Astrocyte (in vitro differentiated cells and primary cell): ENCODE data around the gene TRIM44. TPM values are rescaled to one million over a fixed set of nuclear protein-coding genes. Genes with fewer than 3 reads are reported as not detected.

Experiments used
- DNase-seq: peaks from one replicate; pipeline ENCODE4 v3.0.0-alpha.2; 2010; ENCODE audit warnings: low read depth
- FAIRE-seq: peaks from 2 replicates; lab custom pipeline; 2011; peaks lifted over from hg19 to GRCh38; lab: Jason Lieb, UNC
- H2AFZ ChIP-seq: 2 replicates; pipeline ENCODE4 v1.6.0; 2012; ENCODE audit warnings: low read depth, low read length, inconsistent platforms
- H3K27ac ChIP-seq: 2 replicates; pipeline ENCODE4 v1.5.1; 2011; ENCODE audit warnings: low read depth, low read length, inconsistent platforms
- H3K27me3 ChIP-seq: 2 replicates; pipeline ENCODE4 v1.6.0; 2011; ENCODE audit warnings: low read length, inconsistent platforms; ENCODE audit not compliant: insufficient read depth
- H3K36me3 ChIP-seq: 2 replicates; pipeline ENCODE4 v1.5.1; 2011; ENCODE audit warnings: low read length, inconsistent platforms; ENCODE audit not compliant: insufficient read depth
- H3K4me1 ChIP-seq: 2 replicates; pipeline ENCODE4 v1.5.1; 2011; ENCODE audit warnings: low read length, inconsistent platforms; ENCODE audit not compliant: insufficient read depth
- H3K4me2 ChIP-seq: 2 replicates; pipeline ENCODE4 v1.6.0; 2012; ENCODE audit warnings: low read length, inconsistent platforms
- H3K4me3 ChIP-seq: 2 replicates; pipeline ENCODE4 v1.5.1; 2011; ENCODE audit warnings: low read depth, mild to moderate bottlenecking, low read length, inconsistent platforms; ENCODE audit not compliant: insufficient read depth
- H3K79me2 ChIP-seq: 2 replicates; pipeline ENCODE4 v1.6.0; 2012; ENCODE audit warnings: mild to moderate bottlenecking, low read length, inconsistent platforms; ENCODE audit not compliant: insufficient read depth
- H3K9ac ChIP-seq: 2 replicates; pipeline ENCODE4 v1.6.0; 2012; ENCODE audit warnings: mild to moderate bottlenecking, low read length, inconsistent platforms
- H3K9me3 ChIP-seq: 2 replicates; pipeline ENCODE4 v1.5.1; 2012; ENCODE audit warnings: low read depth, mild to moderate bottlenecking, low read length, inconsistent platforms; ENCODE audit not compliant: insufficient read depth
- H4K20me1 ChIP-seq: 2 replicates; pipeline ENCODE4 v1.6.0; 2012; ENCODE audit warnings: low read length, inconsistent platforms; ENCODE audit not compliant: insufficient read depth
- H3K27ac Mint-ChIP-seq: one replicate; pipeline ENCODE4 v1.8.0; 2021; ENCODE audit warnings: mild to moderate bottlenecking, mixed read lengths; ENCODE audit not compliant: unreplicated experiment
- H3K27me3 Mint-ChIP-seq: one replicate; pipeline ENCODE4 v1.8.0; 2021; ENCODE audit warnings: low read depth, mixed read lengths; ENCODE audit not compliant: unreplicated experiment
- H3K36me3 Mint-ChIP-seq: one replicate; pipeline ENCODE4 v1.8.0; 2021; ENCODE audit warnings: low read depth, mixed read lengths; ENCODE audit not compliant: unreplicated experiment
- H3K4me1 Mint-ChIP-seq: one replicate; pipeline ENCODE4 v1.8.0; 2021; ENCODE audit warnings: low read depth, mixed read lengths; ENCODE audit not compliant: unreplicated experiment
- H3K4me3 Mint-ChIP-seq: one replicate; pipeline ENCODE4 v1.8.0; 2021; ENCODE audit warnings: mild to moderate bottlenecking, moderate library complexity, mixed read lengths; ENCODE audit not compliant: unreplicated experiment
- H3K9me3 Mint-ChIP-seq: one replicate; pipeline ENCODE4 v1.8.0; 2021; ENCODE audit warnings: mild to moderate bottlenecking, mixed read lengths; ENCODE audit not compliant: unreplicated experiment
- EZH2 ChIP-seq: IDR thresholded peaks from 2 replicates; pipeline ENCODE4 v1.6.1; 2012; ENCODE audit warnings: mild to moderate bottlenecking, low read length, inconsistent platforms; ENCODE audit not compliant: insufficient read depth
- total RNA-seq: library from RNA; stranded (reverse); gene quantifications from 2 replicates; pipeline ENCODE4 v1.2.1, GENCODE V29; 2021
- TF ChIP-seq, protein P1 (sequence below): IDR thresholded peaks from 2 replicates; pipeline ENCODE4 v1.5.1; 2011; ENCODE audit warnings: low read depth, mild to moderate bottlenecking, inconsistent platforms, low read length, moderate library complexity; ENCODE audit not compliant: insufficient read depth

The TRIM44 gene
- total RNA-seq, 1 donor from 2014 or later, result 61.0 TPM

DNA sequence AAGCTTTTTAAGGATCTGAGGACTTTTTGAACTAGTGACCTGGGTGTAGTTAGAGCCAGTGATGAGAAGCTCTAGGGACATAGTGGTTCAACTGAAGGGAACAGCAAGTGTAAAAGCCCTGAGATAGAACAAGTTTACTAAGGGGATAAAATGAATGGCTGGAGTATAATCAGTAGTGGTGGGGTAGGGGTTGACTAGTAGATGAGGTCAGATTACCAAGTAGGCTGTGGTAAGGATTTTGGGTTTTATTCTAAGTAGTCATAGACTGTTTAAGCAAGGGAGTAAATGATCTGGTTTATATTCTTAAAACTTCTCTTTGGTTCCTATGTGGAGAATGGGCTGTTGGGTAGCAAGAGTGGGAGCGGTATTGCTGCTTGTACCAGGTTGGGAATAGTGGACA is 15.3 kb downstream of the TRIM44 start:
- Mint-ChIP-seq H3K4me3 (no peak overlapping the region), H3K36me3 (peaks cover 2% of the 10 kb centered on the region), H3K4me1 (peaks cover 27% of the 10 kb centered on the region), H3K27me3 (no peaks in the 10 kb centered on the region), H3K9me3 (no peaks in the 10 kb centered on the region), H3K27ac (no peak overlapping the region)
- Histone ChIP-seq H3K4me2 (no peak overlapping the region), H3K36me3 (no peaks in the 10 kb centered on the region), H3K4me3 (no peak overlapping the region), H3K79me2 (peaks cover 96% of the 10 kb centered on the region), H2AFZ (no peak overlapping the region), H3K9me3 (no peaks in the 10 kb centered on the region), H3K4me1 (no peaks in the 10 kb centered on the region), H3K27me3 (no peaks in the 10 kb centered on the region), H3K27ac (no peak overlapping the region), H3K9ac (no peak overlapping the region), H4K20me1 (peaks cover 90% of the 10 kb centered on the region)
- no peak for FAIRE-seq
- DNase-seq, result peak; percentile 24
- no peak for TF ChIP-seq EZH2
- TF ChIP-seq, protein P1, sequence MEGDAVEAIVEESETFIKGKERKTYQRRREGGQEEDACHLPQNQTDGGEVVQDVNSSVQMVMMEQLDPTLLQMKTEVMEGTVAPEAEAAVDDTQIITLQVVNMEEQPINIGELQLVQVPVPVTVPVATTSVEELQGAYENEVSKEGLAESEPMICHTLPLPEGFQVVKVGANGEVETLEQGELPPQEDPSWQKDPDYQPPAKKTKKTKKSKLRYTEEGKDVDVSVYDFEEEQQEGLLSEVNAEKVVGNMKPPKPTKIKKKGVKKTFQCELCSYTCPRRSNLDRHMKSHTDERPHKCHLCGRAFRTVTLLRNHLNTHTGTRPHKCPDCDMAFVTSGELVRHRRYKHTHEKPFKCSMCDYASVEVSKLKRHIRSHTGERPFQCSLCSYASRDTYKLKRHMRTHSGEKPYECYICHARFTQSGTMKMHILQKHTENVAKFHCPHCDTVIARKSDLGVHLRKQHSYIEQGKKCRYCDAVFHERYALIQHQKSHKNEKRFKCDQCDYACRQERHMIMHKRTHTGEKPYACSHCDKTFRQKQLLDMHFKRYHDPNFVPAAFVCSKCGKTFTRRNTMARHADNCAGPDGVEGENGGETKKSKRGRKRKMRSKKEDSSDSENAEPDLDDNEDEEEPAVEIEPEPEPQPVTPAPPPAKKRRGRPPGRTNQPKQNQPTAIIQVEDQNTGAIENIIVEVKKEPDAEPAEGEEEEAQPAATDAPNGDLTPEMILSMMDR, result no peak

DNA sequence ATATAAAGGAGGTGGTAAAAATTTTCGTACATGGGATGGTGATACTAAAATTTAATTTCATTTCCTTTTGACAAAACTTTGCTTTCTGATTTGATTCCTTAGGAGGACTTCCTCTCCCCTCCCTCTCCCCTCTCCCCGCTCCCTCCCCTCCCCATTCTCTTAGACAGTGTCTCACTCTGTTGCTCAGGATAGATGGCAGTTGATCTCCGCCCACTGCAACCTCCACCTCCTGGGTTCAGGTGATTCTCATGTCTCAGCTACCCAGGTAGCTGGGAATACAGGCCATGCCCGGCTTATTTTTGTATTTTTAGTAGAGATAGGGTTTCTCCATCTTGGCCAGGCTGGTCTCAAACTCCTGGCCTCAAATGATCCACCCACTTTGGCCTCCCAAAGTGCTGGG is 15.9 kb downstream of the TRIM44 start:
- TF ChIP-seq, protein P1, result no peak
- TF ChIP-seq EZH2, result no peak
- Mint-ChIP-seq H3K9me3 (no peaks in the 10 kb centered on the region), H3K36me3 (peaks cover 2% of the 10 kb centered on the region), H3K4me3 (no peak overlapping the region), H3K27me3 (no peaks in the 10 kb centered on the region), H3K27ac (no peak overlapping the region), H3K4me1 (peaks cover 31% of the 10 kb centered on the region)
- FAIRE-seq, result no peak
- H3K36me3 ChIP-seq, result no peaks in the 10 kb centered on the region
- H3K4me1 ChIP-seq, result no peaks in the 10 kb centered on the region
- no peaks in the 10 kb centered on the region for H3K27me3 ChIP-seq
- H4K20me1 ChIP-seq, result peaks cover 90% of the 10 kb centered on the region
- H3K9me3 ChIP-seq, result no peaks in the 10 kb centered on the region
- no peak overlapping the region for H3K4me2 ChIP-seq
- H3K9ac ChIP-seq, result no peak overlapping the region
- H3K27ac ChIP-seq, result no peak overlapping the region
- no peak for DNase-seq
- H3K79me2 ChIP-seq, result peaks cover 96% of the 10 kb centered on the region
- H3K4me3 ChIP-seq, result no peak overlapping the region
- H2AFZ ChIP-seq, result no peak overlapping the region

DNA sequence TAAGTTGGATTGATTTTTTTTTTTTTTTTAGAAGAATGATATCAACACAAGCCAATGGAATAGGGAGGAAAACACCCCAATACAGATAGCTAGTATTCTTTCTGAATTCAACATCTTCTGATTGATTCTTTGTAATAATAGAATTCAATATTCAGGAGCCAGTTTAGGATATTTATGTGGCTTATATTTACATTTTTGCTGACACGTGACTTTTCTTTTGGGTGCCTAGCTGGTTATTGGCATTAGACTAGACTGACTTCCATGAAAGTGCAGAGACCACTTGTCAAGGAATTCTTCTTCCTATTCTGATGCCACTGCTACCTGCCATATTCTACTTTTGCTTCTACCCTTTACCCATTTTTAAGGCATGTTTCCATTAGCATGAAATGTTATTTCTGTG is 16.4 kb downstream of the TRIM44 start:
- no peak overlapping the region for H3K9ac ChIP-seq
- TF ChIP-seq, protein P1, result no peak
- no peak for TF ChIP-seq EZH2
- no peaks in the 10 kb centered on the region for H3K9me3 ChIP-seq
- H3K79me2 ChIP-seq, result peaks cover 96% of the 10 kb centered on the region
- H3K4me1 ChIP-seq, result no peaks in the 10 kb centered on the region
- H3K36me3 Mint-ChIP-seq, result peaks cover 2% of the 10 kb centered on the region
- H3K4me1 Mint-ChIP-seq, result peaks cover 33% of the 10 kb centered on the region
- no peaks in the 10 kb centered on the region for H3K36me3 ChIP-seq
- H3K27me3 ChIP-seq, result no peaks in the 10 kb centered on the region
- no peak overlapping the region for H3K4me3 ChIP-seq
- no peak for FAIRE-seq
- H3K27me3 Mint-ChIP-seq, result no peaks in the 10 kb centered on the region
- no peak overlapping the region for H2AFZ ChIP-seq
- H3K27ac Mint-ChIP-seq, result no peak overlapping the region
- no peak overlapping the region for H3K4me3 Mint-ChIP-seq
- H3K27ac ChIP-seq, result no peak overlapping the region
- no peak for DNase-seq
- peaks cover 89% of the 10 kb centered on the region for H4K20me1 ChIP-seq
- H3K4me2 ChIP-seq, result no peak overlapping the region
- no peaks in the 10 kb centered on the region for H3K9me3 Mint-ChIP-seq
